GM18520 (cell line): Measurements from ENCODE around the gene ADAMTSL4.

Experiments
- ATAC-seq: cut with Tn5 transposase; IDR thresholded peaks from one replicate; pipeline ENCODE4 v1.9.1; 2021; ENCODE audit not compliant: unreplicated experiment

Gene ADAMTSL4

GRCh38 chr1:150548632-150549495 lies at the start of gene ADAMTSL4:
ADAMTSL4 (plus strand) TSS chr1:150549408; CDS start chr1:150552289, 2,881 bp downstream.
- ATAC-seq: no peak

- ATAC-seq: no peak
Observed at GRCh38 chr1:150505431-150505830, 43.8 kb upstream of the ADAMTSL4 start.

GRCh38 chr1:150507912-150508864 lies 41.0 kb upstream of the ADAMTSL4 start, which contains the start of gene ECM1:
ECM1 (plus strand) TSS chr1:150508109; CDS start chr1:150508210, 101 bp downstream.
- no peak for ATAC-seq

DNA sequence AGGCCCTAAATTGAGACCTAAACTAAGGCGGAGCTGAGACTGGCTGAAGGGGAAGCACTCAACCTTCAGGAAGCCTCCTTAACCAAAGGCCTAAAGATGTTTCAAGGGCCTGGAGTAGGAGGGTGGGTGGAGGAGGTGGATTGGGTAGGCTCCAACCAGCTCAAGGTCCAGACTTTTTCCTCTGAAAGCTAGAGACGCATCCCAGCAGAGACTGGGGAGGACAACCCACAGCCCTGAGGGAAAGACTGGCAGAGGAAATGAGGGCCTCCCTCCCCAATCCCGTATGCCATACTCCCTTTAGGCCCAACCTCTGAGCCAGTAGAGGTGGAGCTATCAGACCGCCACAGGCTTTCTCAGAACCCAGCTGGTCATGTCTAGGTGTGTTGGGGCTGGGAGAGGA lies 40.2 kb upstream of the ADAMTSL4 start:
- no peak for ATAC-seq

DNA sequence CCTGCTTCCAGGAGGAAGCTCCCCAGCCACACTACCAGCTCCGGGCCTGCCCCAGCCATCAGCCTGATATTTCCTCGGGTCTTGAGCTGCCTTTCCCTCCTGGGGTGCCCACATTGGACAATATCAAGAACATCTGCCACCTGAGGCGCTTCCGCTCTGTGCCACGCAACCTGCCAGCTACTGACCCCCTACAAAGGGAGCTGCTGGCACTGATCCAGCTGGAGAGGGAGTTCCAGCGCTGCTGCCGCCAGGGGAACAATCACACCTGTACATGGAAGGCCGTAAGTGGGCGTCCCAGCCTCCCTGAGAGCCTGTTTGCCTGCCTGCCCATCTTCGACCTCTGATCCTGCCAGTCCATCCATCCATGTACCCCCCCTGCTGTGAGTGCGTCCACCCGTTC lies 37.7 kb upstream of the ADAMTSL4 start:
- no peak for ATAC-seq

- ATAC-seq: no peak
Observed at GRCh38 chr1:150511985-150512660, 37.1 kb upstream of the ADAMTSL4 start.

DNA sequence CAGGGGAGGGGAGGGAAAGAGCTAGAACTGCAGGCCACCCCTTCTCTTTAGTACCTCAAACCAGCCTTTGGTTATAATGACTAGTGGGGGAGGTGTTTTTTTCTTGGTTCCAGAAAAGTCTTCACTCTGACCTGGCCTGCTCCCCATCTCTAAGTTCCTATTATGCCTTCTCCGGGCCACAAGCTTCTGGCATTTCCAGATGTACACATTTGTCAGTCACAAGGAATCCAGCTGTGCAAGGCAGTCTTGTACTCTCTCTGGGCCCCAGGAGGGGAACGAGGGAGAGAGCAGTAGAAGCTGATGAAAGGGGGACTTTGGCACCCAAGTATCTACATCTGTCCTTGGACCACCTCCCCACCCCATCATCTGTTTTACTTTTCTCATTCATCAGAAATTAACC lies 36.4 kb upstream of the ADAMTSL4 start:
- no peak for ATAC-seq

GRCh38 chr1:150513351-150513791 lies 35.8 kb upstream of the ADAMTSL4 start:
- ATAC-seq: no peak

DNA sequence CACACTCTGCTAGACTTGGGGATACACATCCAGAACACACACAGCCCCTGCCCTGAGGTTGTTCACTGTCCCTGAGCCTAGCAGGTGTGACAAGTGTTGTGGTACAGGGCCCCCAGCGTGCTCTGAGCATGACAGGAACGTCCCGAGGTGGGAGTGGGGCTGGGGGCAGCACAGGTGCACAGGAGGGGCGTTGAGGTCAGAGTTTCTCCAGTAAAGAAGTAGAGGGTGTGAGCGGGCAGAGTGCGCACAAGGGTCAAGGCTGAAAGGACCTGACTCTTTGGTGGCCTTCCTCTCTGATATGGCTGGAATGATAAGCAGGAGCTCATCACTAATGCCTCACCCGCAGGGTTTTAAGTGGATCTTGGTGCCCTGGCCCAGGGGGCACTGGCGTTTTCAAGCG lies 34.9 kb upstream of the ADAMTSL4 start:
- ATAC-seq: no peak

DNA sequence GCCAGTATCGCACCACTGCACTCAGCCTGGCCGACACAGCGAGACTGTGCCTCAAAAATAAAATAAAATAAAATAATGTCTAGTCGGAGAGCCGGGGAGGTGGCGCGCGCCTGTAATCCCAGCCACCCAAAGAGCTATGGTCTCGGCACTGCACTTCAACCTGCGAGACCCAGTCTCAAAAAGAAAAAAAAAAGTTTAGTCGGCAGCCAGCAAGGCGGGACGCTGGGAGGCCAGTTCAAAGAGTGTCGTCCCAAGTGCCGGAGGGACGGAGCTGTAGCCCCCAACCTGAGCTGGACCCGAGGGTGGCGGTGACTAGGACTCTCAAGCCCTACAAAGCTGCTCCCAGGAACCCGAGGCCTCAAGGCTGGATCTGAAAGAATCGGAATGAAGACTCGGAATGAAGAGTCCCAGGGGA lies 34.3 kb upstream of the ADAMTSL4 start:
- no peak for ATAC-seq

DNA sequence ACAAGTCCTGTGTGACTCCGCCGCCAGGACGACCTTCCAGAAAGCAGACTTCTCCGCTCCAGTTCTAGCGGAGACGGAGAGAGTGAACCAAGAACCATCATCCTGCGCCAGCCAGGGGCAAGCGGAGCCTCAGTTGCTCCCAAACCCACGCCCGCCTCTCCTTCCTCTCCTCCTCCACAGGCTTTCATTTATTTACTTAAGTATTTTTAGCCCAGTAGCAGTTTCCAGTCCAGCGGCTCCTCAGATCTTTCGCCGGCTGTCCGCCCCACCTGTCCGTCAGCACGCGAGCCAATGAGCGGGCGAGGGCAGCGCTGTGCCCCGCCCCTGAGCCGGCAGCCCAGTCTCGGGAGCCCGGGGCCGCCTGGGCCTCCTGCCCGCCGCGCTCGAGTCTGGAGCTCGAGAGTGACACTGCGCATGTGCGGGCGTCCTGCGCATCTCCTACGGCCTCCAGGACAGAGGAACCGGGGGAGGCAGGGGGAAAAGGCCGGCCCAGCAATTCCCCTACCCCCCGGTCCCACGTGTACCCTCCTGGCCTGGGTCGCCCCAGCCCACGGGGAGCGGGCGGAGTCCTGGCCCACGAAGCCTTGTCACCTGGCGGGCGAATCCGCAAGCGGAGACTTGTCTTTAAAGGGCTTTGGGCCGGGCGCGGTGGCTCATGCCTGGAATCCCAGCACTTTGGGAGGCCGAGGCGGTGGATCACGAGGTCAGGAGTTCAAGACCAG lies 33.7 kb upstream of the ADAMTSL4 start, which contains the start of gene FALEC:
Gene FALEC, plus strand, starts transcription at position 425 of the 722 bp plus-strand sequence.
- peak; percentile 90 for ATAC-seq

DNA sequence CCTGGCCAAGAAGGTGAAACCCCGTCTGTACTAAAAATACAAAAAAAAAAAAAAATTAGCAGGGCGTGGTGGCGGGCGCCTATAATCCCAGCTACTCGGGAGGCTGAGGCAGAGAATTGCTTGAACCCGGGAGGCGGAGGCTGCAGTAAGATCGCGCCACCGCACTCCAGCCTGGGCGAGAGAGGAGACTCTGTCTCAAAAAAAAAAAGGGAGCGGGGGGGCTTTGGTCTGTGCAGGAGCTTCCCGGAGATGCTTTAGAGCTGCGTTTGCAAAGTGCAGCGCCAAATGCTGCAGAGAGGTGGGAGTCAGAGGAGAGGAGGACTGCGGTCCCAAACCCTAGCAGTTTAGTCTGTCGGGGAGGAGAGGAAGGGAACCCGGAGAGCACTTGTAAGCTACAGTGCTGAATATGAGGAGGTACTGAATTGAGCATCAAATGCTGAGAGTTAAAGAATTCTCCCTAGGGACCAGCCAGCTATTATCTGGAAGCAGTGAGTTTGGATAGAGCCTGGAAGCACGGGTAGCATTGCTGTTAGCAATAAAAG lies 33.1 kb upstream of the ADAMTSL4 start:
- no peak for ATAC-seq

GRCh38 chr1:150516616-150517015 lies 32.6 kb upstream of the ADAMTSL4 start:
- no peak for ATAC-seq

- no peak for ATAC-seq
Observed at GRCh38 chr1:150521196-150521968, 27.8 kb upstream of the ADAMTSL4 start.

DNA sequence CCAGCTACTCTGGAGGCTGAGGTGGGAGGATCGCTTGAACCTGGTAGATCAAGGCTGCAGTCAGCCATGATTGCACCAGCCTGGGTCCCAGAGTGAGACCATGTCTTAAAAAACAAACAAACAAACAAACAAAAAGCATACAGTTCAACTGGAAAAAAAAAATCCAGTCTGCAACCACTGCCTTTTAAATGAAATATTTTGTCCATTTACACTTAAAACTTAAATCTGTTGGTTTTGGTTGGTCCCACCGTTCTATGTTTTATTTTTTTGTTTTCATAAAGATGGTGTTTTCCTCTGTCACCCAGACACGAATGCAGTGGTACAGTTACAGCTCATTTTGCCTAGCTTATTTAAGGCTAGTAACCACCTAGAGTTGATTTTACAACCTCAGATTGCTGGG lies 23.9 kb upstream of the ADAMTSL4 start:
- ATAC-seq: no peak

GRCh38 chr1:150528196-150528595 lies 21.0 kb upstream of the ADAMTSL4 start:
- no peak for ATAC-seq

- ATAC-seq: no peak
Observed at GRCh38 chr1:150529017-150529416, 20.2 kb upstream of the ADAMTSL4 start.

DNA sequence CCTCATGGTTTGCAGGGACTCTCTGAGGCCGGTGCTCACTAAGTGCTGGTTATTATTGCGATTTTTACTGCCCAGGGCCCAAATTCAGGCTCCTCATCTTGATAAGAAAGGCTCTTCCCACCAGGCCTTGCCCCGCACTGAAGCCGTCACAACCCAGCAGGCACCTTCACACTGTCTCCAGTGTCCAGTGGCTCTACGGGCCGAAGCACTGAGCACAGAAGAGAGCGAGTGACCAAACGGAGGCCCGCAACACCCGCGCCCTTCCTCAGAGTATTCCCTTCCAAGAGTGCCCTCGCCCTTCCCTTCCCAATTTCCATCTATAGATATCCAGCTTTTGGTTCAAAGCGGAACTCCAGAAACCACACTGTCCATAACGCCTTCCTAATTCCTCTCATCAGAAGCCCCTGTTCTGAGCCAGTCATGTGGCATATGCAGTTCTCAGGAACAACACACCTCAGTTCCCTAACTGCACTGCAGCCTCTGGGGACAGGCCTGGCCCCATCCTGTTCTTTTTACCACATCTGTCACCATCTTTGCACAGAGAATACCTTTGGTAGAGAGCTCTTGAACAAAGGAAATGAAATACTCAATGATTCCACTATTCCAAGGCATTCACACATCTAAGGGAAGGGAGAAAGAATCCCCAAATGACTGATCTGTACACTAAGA lies 18.6 kb upstream of the ADAMTSL4 start:
- no peak for ATAC-seq

GRCh38 chr1:150532860-150533259 lies 16.3 kb upstream of the ADAMTSL4 start:
- no peak for ATAC-seq
